OCI-LY7 (cell line): Measurements from ENCODE around the gene CD247. TPM values are rescaled to one million over a fixed set of nuclear protein-coding genes. Genes with fewer than 3 reads are reported as not detected.
A peak's percentile ranks its signal among the peaks of the same experiment; 100 is the strongest.

Experiments used
- BruUV-seq: library from RNA; stranded (reverse); fragments of 400-500 nt; replicated peaks from 2 replicates; lab custom pipeline; 2021; lab: Mats Ljungman, UMichigan
- CTCF ChIA-PET: fragments of 300-600 bp; sonication (Branson Sonifier 250); formaldehyde crosslinking; loops from one replicate; lab custom pipeline; 2022; ENCODE audit warnings: antibody characterized with exemption; ENCODE audit not compliant: unreplicated experiment; lab: Charles Lee
- POLR2A ChIA-PET: fragments of 300-600 bp; sonication (Branson Sonifier 250); formaldehyde crosslinking; loops from one replicate; lab custom pipeline; 2022; ENCODE audit warnings: antibody characterized with exemption; lab: Charles Lee
- DNase-seq: peaks from one replicate; pipeline ENCODE4 v3.0.0-alpha.2; 2015; ENCODE audit warnings: low spot score
- H2AFZ ChIP-seq: fragments of 200-600 bp; sonication (generic), shearing (Covaris generic); 2 replicates; pipeline ENCODE4 v1.6.1; 2014; ENCODE audit warnings: mild to moderate bottlenecking, antibody characterized with exemption, low read length, moderate library complexity
- H3K27ac ChIP-seq: fragments of 200-600 bp; sonication (generic); 2 replicates; pipeline ENCODE4 v1.5.1; 2014; ENCODE audit warnings: mixed run types, low read depth, mild to moderate bottlenecking, moderate library complexity, low read length, inconsistent platforms; ENCODE audit not compliant: poor library complexity, severe bottlenecking
- H3K36me3 ChIP-seq: fragments of 200-600 bp; sonication (generic); 2 replicates; pipeline ENCODE4 v1.6.1; 2014; ENCODE audit warnings: mild to moderate bottlenecking, antibody characterized with exemption, low read length, moderate library complexity, mixed read lengths; ENCODE audit not compliant: insufficient read depth
- H3K4me1 ChIP-seq: fragments of 200-600 bp; sonication (generic); 2 replicates; pipeline ENCODE4 v1.5.1; 2014; ENCODE audit warnings: mild to moderate bottlenecking, low read length; ENCODE audit not compliant: insufficient read depth, poor library complexity, severe bottlenecking
- H3K4me2 ChIP-seq: fragments of 200-600 bp; sonication (generic); 2 replicates; pipeline ENCODE4 v1.6.1; 2014; ENCODE audit warnings: mild to moderate bottlenecking, low read length
- H3K4me3 ChIP-seq: fragments of 200-600 bp; sonication (generic); 2 replicates; pipeline ENCODE4 v1.5.1; 2014; ENCODE audit warnings: mild to moderate bottlenecking, low read depth, low read length; ENCODE audit not compliant: poor library complexity, severe bottlenecking
- H3K79me2 ChIP-seq: fragments of 200-600 bp; sonication (generic); 2 replicates; pipeline ENCODE4 v1.6.1; 2016; ENCODE audit warnings: low read depth, mild to moderate bottlenecking, low read length, moderate library complexity, mixed read lengths; ENCODE audit not compliant: insufficient read depth
- H3K9me2 ChIP-seq: fragments of 200-600 bp; sonication (generic); 2 replicates; pipeline ENCODE4 v1.6.1; 2016; ENCODE audit warnings: mild to moderate bottlenecking, low read length, mixed read lengths; ENCODE audit not compliant: insufficient read depth
- H3K9me3 ChIP-seq: fragments of 200-600 bp; sonication (generic); 2 replicates; pipeline ENCODE4 v1.6.1; 2014; ENCODE audit warnings: mild to moderate bottlenecking, mixed run types, low read length, mixed read lengths
- H4K20me1 ChIP-seq: fragments of 200-600 bp; sonication (generic); 2 replicates; pipeline ENCODE4 v1.6.1; 2014; ENCODE audit warnings: mild to moderate bottlenecking, antibody characterized with exemption, low read length, moderate library complexity, mixed read lengths; ENCODE audit not compliant: insufficient read depth
- CTCF ChIP-seq: fragments of 200-600 bp; sonication (generic); conservative IDR thresholded peaks from 2 replicates; pipeline ENCODE4 v1.5.1; 2014; ENCODE audit warnings: mild to moderate bottlenecking, antibody characterized with exemption, low read length, moderate library complexity, mixed read lengths
- EZH2phosphoT487 ChIP-seq: fragments of 200-600 bp; sonication (generic); IDR thresholded peaks from 2 replicates; pipeline ENCODE4 v1.6.1; 2018; ENCODE audit warnings: low read depth, borderline replicate concordance, mild to moderate bottlenecking, mixed run types, antibody characterized with exemption, low read length, moderate library complexity, mixed read lengths
- intact Hi-C: fragments of 100-400 bp; cut with micrococcal nuclease; formaldehyde crosslinking; loops from one replicate; pipeline ENCODE4 v1.10.0; 2022; ENCODE audit not compliant: unreplicated experiment
- total RNA-seq, 2 experiments: library from RNA; depleted of rRNA in 1 of 2; stranded (reverse); fragments of >200 nt in 1 of 2; shearing (Covaris generic) in 1 of 2; gene quantifications; 2 replicates each; pipeline ENCODE4 v1.2.3, GENCODE V29; 2014 to 2022

The CD247 gene
- total RNA-seq, 2 experiments from 2014 or later = 1.6 to 2.2 TPM

- Histone ChIP-seq H3K79me2 (no peaks in the 10 kb centered on the region), H3K9me3 (no peaks in the 10 kb centered on the region), H3K4me2 (no peak overlapping the region), H3K36me3 (no peaks in the 10 kb centered on the region), H3K27ac (no peak overlapping the region), H3K9me2 (no peaks in the 10 kb centered on the region), H2AFZ (no peak overlapping the region), H3K4me1 (peaks cover 56% of the 10 kb centered on the region), H3K4me3 (no peak overlapping the region), H4K20me1 (no peaks in the 10 kb centered on the region)
- intact Hi-C loops = no loop called here
- POLR2A ChIA-PET = no interaction called here
- no peak for TF ChIP-seq EZH2phosphoT487
- TF ChIP-seq CTCF = no peak
- DNase-seq = no peak
- BruUV-seq = no TSS peak
- CTCF ChIA-PET = no interaction called here
Measured at GRCh38 chr1:167453123-167453522, 65.2 kb downstream of the CD247 start.

GRCh38 chr1:167452483-167452882 is 65.8 kb downstream of the CD247 start:
- TF ChIP-seq EZH2phosphoT487 = no peak
- TF ChIP-seq CTCF = no peak
- Histone ChIP-seq H3K9me2 (no peaks in the 10 kb centered on the region), H4K20me1 (no peaks in the 10 kb centered on the region), H3K4me1 (peaks cover 63% of the 10 kb centered on the region), H3K36me3 (no peaks in the 10 kb centered on the region), H3K4me2 (peak overlapping the region; percentile 26; the same call in 1 of the 2 replicates), H3K9me3 (no peaks in the 10 kb centered on the region), H2AFZ (0 out of 2 replicates have a peak overlapping the region, but pooled peaks have one; percentile 25), H3K27ac (no peak overlapping the region), H3K4me3 (no peak overlapping the region), H3K79me2 (no peaks in the 10 kb centered on the region)
- intact Hi-C loops = no loop called here
- BruUV-seq = no TSS peak
- ChIA-PET POLR2A (interaction anchor here (0.7 kb wide), 1 partner anchor 12 kb away, joined by 6 read pairs; no protein-coding TSS in a partner anchor), CTCF (no interaction called here)
- DNase-seq = no peak

DNA sequence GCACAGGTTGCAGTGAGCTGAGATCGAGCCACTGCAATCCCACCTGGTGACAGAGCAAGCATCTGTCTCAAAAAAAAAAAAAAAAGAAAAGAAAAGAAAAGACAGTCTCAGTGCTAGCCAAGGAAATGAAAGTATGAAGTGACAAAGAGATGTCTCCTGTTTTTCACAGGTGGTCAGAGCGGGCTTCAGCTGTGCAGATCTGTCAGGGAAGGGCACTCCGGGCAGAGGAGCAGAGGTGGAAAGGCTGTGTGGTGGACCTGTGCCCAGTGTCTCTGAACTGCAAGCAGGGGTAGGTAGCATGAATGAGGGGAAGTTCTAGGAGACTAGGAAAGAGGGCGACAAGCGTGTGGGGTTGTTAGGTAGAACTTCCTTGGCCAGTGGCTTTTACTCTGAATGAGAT is 67.5 kb downstream of the CD247 start:
- Histone ChIP-seq H3K9me3 (no peaks in the 10 kb centered on the region), H3K4me1 (peaks cover 65% of the 10 kb centered on the region), H3K79me2 (no peaks in the 10 kb centered on the region), H4K20me1 (no peaks in the 10 kb centered on the region), H2AFZ (peak overlapping the region; percentile 75), H3K4me2 (peak overlapping the region; percentile 63), H3K9me2 (no peaks in the 10 kb centered on the region), H3K4me3 (peak overlapping the region; percentile 24), H3K27ac (no peak overlapping the region), H3K36me3 (no peaks in the 10 kb centered on the region)
- intact Hi-C loops = no loop called here
- ChIA-PET CTCF (no interaction called here), POLR2A (interaction anchor here (0.7 to 2.0 kb wide), 8 partner anchors 12 to 519 kb away, joined by 3 to 6 read pairs (median 4); no protein-coding TSS in a partner anchor)
- no peak for TF ChIP-seq EZH2phosphoT487
- TF ChIP-seq CTCF = no peak
- peak; percentile 59 for DNase-seq
- no TSS peak for BruUV-seq
